HL-60/S4 (cell line): ENCODE results near the gene NOTCH4.
"Not testable (repeated sequence)": the region's sequence is repeated elsewhere in the genome, so short reads cannot be mapped to it uniquely, and the experiment has no call there.

Experiments used
- in situ Hi-C: fragments of 300-500 bp; cut with MboI; formaldehyde crosslinking; loops from 2 replicates; pipeline ENCODE4 v1.14.3; 2022; ENCODE audit warnings: low sequenced_read_pairs

NOTCH4 gene

DNA sequence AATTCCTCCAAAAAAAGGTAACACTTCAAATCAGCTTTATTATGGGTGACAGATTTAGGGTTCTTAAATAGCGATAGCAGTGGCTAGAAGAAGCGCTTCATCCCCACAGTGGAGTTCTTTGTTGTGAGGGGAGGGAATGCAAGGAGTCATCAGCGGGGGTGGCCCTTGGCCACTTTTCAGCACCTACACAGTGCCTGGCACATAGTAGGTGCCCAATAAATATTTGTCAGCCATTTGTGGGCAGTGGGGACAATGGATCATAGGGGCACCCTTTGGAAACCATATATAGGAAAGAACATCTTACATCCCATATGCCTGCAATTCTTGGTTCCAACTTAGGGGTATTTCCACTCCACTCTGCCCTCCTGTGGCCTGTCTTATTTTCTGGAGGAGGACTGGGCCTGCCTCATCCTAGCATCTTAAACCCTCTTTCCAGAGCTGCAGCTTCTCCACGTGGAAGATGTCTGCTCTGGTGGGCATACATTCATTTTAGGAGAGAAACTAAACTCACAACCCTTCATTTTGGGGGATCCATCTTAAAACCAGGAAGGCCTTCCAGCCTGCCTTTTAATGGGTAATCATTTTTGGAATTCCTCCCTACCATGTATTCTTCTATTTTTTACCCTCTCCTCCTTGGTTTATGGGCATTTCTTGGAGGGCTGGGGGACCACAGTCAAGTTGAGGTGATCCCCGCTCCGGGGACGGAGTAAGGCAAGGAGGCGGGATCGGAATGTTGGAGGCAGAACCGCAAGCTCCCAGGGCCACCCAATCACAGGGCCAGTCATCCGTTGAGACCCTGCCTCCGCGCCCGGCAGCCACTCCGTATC is 28.8 kb downstream of the NOTCH4 start:
- in situ Hi-C loops: no loop called here

DNA sequence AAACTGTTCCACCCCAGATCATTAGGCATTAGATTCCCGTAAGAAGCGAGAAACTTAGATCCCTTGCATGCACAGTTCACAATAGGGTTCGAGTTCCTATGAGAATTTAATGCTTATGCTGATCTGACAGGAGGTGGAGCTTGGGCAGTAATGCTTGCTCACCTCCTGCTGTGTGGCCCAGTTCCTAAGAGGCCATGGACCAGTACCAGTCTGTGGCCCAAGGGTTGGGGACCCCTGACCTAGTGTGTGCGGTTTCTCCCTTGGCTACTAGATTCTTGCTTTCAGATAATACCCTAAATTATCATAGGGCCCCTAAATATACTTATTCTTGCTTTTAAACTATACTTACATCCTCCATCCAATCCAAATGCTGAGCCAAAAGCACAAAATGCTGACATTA is 29.5 kb downstream of the NOTCH4 start:
- in situ Hi-C loops: no loop called here

DNA sequence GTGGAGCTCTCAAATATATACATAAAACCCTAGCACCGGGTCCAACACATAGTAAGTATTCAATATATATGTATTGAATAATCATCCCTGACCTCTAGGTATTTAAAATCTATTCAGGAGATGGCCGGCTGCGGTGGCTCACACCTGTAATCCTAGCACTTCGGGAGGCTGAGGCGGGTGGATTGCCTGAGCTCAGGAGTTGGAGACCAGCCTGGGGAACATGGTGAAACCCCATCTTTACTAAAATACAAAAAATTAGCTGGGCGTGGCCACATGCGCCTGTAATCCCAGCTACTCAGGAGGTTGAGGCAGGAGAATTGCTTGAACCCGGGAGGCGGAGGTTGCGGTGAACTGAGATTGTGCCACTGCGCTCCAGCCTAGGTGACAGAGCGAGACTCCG is 30.8 kb downstream of the NOTCH4 start:
- in situ Hi-C loops: not testable (repeated sequence)

DNA sequence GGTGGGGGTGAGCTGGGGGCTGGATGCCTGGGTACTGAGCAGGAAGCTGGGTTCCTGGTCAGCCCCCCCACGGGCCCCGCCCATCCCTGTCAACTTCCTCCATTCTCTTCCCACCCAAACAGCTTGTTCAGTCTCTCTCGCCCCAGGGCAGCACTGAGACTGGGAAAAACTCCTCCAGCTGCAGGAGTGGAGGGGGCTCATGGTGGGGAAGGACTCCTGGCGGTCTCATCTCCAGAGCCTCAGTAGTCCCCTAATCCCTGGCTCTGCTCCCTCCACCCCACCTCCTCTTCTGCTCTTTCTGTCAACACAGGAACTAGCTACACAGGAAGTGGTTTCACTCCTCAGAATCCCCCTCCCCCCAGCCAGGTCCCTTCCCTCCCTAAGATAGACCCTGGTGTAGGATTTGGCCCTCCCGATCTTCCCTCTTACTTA is 31.2 kb downstream of the NOTCH4 start, which contains the start of gene GPSM3:
TSS of gene GPSM3 (minus strand) at position 36 of the 432 bp plus-strand sequence. CDS start 130 bp downstream, outside the sequence.
- in situ Hi-C loops: no loop called here

DNA sequence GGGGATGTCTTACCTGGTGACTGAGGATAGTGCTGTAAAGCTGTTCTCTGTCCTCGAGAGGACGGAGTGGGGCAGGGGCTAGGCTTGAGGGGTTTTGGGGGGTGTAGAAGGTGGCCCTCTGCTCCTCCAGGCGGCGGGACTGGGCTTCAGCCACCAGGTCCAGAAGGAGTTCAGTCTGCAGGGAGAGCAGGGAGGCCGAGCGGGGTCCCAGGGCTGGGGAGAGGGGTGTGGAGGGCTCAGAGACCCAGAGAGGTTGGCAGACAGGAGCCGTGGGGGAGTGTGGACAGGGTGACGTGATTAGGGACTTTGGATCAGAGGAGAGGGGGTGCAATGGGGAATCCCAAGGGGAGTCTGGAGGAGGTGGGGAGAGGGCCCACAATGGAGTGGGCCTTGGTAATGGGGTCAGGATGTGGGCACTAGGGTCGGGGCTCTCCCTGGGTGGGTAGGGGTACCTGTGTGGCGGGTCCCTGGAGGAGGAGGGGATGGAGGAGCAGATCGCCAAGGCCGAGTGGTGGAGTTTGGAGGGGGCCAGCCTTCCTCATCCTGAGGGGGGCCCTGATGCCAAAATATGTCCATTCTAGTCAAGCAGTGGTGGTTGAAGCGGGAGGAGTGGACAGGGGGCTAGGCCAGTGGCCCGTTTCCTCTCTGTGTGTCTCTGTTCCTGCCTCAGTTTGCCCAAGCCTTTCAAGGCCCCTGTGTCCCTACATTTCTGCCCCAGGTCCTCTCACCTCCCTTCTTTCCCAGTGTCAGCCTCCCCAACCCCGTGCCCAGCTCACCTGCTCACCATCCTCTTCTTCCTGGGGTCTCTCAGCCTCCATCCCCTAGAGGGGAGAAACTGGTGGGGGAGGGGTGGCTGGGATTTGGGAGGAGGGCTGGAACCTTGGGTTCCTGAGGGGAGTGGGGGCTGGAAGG is 31.9 kb downstream of the NOTCH4 start:
- in situ Hi-C loops: no loop called here

DNA sequence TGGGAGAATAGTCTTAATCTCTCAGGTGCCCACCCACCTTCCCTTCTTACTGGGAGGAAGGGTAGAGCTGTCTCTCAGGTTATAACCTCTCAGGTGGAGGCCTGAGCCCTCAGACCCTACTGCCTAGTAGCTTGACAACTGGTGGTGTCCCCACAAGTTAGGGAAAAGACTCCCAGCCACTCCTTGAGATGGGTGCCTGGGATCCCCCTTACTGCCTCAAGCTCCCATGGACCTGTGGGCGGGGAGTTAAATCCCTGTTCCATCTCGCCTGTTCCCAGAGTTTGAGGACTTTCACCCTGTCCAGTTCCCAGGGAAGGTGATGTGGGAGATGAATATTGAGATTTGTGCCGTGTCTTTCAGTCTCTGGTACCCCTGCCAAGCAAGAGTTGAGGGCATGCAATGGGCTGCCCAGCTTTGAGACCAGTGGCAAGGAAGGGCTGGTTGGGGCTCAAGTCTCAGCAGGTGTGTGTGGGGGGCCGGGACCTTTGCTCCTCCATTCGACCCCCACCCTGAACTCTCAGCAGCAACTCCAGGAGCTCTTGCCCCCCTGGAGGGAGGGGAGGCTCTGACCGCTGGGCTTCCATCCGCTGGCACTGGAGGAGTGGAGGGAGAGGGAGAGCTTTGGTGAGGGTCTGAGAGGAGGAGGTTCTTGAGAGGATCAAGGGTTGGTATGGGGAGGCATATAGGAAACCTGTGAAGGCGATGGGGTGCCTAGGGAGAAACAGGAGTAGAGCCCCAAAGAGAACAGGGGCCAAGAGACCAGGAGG is 32.8 kb downstream of the NOTCH4 start:
- in situ Hi-C loops: no loop called here

DNA sequence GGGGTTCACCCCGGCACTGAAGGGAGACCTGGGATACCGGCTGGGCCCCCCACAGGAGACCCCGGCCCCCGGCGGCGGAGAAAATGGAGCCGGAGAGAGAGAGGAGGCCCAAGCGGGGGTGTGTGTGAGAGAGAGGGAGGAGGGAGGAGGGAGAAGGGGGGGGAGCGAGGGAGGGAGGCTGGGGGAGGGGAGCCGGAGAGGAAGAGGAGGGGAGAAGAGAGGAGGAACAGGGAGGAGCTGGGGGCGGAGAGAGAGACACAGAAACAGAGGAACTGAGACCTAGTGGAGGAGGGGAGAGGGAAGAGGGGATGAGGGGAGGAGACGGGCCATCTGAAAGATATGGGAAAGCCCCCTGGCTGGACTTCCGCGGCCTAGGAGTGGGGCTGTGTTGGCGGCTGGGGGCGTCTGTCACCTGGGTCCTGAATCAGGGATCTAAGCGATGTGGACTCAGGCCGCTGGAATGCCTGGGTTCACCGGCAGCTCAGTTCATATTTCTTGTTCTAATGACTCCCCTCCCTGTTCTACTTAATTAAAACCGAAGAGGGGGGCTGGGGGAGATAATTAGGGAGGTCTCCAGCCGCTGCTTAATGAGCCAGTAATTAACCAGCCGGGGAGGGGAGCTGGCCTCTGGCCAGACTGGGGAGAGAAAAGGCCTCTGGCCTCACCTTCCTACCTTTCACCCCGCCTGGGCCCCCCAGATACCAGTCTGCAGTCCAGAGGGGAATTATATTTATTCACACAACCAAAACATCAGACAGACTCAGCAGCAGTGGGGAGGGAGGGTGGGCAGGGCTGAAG is 33.6 kb downstream of the NOTCH4 start, which contains the start of gene PBX2:
TSS of gene PBX2 (minus strand) at position 149 of the 798 bp plus-strand sequence. CDS start 287 bp downstream, outside the sequence.
- in situ Hi-C loops: no loop called here

DNA sequence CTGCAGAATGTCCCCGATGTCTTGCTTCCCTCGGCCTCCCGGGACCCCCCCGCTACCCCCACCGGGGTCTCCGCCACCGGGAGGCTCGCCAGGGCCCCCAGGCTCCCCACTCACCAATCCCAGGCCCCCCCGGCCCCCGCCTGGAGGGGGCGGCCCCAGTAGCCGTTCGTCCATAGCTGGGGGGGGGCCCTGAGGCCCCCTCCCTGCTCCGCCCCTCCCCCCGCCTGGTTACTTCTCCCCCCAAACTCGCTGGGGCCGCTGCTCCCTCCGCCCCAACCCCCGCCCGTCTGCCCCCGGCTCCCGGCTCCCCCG is 34.2 kb downstream of the NOTCH4 start:
- in situ Hi-C loops: no loop called here

DNA sequence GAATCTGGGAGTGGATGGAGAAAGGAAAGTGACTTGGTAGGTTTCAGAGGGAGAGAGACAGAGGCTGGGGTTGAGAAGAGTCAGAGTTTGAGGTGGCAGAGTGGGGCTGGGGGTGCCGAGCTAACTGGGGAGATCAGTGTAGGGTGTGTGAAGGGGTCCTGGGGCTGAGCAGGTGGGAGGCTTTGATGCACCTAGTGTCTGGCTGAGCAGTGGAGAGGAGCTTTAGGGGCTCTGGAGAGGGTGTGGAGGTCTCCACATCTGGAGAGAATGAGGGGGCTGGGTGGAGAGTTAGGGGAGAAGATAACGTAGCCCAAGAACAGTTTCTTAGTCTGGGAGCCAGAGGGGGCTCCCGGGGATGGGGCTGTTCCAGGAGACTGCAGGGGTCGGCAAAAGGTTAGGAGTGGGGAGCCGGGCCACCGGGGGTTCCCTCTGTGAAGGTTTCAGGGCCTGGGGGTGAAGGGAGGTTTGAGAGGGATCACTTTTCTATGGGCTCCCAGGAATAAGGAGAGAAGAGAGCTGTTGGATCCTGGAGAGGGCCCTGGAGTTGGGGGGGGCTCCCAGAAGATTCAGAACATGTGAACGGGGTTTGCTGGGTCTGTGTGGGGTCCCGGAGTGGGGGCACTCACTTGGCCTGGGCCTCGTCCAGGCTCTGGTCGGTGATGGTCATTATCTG is 34.7 kb downstream of the NOTCH4 start:
- in situ Hi-C loops: no loop called here

DNA sequence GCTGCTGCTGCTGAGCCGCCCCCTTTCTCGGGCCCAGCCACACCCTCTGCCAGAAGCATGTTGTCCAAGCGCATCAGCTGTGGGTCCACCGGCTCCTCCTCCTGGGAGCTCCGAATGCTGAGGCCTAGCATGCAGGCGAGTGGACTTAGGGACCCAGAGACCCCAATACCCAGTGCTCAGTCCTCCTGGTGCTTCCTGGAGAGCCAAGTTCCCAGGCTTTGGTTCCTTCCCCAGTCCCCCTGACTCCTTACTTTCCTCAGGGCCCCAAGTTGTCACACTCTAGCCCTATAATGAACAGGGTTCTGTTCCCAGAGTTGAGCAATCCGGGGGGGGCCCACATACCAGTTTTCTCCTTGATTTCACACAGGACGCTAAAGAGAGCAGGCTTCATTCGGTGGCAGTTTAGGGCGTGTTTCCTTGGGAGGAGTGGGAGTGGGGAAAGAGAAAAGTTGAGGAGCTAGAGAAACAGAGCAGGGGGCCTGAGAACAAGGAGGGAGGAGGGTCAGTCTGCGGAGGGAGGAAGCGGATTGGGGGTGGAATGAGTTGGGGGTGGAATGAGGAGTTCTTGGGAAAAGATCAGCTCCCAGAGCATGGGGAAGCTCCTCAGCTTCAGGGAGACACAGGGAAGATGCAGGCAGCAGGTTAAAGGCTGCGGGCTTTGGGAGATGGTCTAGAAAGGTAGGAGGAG is 35.3 kb downstream of the NOTCH4 start:
- in situ Hi-C loops: no loop called here

DNA sequence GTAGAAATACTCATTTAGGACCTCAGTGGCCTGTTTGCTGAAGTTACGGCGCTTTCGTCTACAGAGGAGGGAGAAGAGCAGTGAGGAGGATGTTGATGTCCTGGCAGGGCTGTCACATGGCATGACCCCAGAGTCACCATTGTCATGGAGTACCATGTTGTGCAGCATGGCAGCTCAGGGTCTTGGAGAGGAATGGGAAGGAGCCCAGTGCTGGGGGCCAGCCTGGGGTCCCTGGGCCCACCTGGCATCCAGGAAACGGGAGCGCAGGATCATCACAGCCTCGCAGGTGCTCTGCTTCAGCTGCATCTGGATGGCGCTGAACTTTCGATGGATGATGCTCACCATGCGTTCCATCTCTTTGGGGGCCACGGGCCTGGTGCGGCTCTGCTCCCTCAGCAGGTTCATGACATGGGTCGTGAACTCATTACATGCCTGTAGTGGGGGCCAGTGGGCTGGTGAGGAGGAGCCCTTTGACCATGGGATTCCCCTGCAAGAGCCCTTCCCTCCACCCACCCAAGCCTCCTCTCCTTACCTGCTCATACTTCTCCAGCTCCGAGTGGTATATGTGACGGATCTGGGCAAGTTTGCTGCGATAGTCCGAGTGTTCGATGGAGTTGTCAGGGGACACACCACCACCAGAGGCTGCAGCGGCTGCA is 36.0 kb downstream of the NOTCH4 start:
- in situ Hi-C loops: not testable (repeated sequence)

DNA sequence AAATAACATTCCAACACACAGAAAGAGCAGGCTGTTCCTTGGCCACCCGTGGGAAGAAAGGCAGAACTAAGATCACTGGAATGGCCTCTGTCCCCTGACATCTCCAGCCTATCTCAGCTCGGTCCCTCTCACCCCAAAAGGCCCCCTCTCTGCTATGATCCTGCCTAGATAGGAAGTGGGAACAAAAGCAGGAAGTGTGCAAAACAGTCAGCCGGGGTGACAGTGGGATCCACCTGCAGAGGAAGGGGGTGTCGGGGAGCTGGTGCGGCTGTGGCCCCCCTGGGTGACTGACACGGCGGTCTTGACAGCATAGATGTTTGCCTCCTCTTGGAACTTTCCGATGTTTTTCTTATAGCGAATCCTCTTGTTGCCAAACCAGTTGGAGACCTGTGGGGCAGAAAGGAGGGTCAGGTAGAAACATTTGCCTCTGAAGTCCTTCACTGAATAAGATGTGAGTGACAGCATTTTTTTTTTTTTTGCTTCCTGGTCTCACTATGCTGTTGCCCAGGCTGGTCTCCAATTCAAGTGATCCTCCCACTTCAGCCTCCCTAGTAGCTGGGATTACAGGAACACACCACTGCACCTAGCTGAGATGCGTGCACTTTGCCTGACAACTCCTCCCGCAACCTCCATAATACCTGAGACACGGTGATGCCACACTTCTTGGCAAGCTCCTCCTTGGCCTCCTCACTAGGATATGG is 36.7 kb downstream of the NOTCH4 start:
- in situ Hi-C loops: no loop called here

DNA sequence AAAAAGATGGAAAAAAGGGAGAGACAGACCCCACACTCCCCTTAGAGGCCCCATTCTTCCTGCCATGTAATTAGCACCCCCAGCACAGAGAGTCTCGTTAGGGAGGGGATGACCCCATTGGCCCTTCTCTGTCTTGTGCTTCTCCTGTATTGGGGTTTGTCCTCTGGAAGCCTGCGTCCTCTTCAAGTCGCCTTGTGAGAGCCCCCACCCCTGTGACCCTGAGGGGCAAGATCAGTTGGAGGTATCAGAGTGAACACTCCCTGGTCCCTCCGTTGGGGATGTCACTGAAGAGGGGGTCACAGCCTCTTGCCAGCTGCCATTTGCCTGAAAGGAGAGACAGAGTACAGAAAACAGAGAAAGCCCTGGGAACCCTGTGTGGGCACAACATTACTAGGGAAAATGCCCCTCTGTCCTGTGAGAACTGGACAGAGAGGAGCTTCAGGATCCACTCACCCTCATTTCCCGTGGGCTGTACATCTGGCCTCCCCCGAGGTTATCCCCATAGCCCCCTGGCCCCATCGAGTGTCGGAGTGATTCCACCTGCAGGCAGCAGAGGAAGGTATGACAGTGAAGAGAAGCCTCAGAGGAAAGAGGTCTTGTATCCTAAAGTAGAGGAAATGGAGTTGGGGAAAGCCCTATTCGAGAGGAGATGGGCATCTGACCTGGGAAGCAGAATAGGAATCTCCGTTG is 37.6 kb downstream of the NOTCH4 start:
- in situ Hi-C loops: not testable (repeated sequence)

DNA sequence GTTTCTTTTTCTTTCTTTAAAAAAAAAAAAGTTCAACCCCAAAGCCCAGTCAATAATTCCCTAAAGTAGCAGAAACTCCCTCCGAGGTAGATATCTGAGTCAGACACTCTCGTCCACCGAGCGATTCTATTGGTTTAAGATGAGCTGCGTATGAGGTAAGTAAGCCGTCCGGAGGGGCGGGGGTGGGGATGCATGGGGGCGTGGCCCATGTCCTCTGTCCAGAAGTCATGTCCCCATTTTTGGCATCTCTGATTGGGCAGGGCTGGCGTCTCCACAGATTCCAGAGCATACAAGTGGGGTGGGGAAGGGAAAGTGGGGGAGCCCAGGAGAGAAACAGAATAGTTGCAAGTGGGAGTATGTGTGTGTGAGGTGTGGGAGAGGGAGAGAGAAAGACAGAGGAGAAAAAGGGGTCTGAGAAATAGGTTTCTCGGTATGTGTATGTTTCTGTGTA is 38.2 kb downstream of the NOTCH4 start:
- in situ Hi-C loops: not testable (repeated sequence)

DNA sequence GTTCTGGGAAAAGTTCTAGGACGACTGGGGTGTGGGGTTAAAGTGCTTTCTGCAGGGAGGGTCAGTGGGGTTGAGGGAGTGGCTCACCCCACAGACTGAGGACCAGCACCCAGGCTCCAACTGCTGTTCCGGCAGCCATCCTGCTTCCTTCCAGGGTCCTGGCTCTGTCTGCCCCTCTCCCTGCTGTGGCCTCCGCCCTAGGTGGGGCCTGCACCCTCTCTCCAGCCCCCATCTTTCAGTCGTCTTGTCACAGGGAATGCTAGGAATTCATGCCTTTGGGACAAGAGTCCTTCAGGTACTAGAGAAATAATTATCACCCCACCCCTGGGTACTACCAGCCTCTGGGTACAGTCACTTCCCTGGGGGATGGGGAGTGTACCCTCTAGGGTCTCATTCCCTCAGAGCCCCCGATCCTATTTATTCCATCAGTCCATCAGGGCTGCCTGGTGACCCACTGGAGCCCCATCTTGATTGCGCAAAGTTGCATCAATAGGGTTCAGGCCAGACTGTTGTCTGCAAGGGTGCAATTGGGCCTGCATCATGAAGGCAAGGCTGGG is 39.7 kb downstream of the NOTCH4 start, which contains the start of gene AGER:
TSS of gene AGER (minus strand) at position 170 of the 557 bp plus-strand sequence. CDS start at position 139, 31 bp downstream.
- in situ Hi-C loops: no loop called here

DNA sequence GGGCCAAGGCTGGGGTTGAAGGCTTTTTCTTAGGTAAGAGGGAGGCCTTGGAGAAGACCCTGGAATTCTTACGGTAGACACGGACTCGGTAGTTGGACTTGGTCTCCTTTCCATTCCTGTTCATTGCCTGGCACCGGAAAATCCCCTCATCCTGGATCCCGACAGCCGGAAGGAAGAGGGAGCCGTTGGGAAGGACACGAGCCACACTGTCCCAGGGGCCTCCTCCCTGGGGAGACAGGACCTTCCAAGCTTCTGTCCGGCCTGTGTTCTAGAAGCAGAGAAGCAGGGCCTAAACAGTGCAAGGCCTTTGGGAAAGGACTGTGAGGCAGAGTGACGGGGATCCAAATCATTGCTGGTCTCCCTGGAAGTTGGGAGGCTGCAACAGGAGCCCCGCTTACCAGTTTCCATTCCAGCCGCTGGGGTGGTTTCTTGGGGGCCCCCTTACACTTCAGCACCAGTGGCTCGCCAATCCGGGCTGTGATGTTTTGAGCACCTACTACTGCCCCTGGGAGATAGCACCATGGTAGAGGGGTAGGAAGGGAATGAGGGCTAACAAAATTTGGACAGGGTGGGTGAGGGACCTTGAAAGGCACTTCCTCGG is 40.3 kb downstream of the NOTCH4 start:
- in situ Hi-C loops: no loop called here
